Measurements from ENCODE around the gene TCEA2. TPM values are rescaled to one million over a fixed set of nuclear protein-coding genes. Genes with fewer than 3 reads are reported as not detected.

TCEA2 gene
- polyA plus RNA-seq, 5 donors, result 55.7 to 102 (median 79.6) TPM

DNA sequence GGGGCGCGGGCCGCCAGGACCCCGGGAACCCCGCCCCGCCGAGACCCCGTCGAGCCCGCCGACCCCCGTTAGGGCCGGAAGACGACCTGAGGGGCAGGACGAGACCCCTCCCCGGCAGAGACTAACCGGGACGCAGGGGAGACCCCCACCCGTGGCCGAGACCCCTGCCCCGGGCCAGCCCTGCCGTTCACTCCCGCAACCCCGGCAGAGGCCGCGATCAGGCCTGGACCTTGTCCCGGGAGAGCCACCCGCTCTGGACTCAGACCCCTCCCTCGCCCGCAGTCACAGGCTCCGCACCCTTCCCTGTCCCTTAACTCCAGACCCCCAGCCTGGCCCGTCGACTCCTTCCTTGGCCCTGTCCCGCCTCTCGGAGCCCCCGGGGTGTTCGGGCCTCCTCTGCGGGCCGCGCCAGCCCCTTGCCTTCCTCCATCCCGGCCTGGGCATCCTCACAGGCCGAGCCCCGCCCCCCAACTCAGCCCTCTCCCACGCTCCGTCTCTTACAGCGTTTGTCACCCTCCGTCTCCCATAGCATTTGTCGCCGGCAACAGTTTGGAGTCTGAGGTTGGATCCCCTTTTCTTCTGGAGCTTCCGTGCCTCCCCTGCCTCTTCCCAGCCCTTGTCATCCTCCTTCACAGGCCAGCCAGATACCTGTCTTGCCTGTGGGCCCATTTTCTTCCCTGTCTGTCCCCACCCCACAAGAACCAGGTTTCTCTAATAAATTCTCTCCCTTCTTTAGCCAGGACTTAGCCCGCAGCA lies 569 bp downstream of the TCEA2 start:
- DNase-seq, result no peak

DNA sequence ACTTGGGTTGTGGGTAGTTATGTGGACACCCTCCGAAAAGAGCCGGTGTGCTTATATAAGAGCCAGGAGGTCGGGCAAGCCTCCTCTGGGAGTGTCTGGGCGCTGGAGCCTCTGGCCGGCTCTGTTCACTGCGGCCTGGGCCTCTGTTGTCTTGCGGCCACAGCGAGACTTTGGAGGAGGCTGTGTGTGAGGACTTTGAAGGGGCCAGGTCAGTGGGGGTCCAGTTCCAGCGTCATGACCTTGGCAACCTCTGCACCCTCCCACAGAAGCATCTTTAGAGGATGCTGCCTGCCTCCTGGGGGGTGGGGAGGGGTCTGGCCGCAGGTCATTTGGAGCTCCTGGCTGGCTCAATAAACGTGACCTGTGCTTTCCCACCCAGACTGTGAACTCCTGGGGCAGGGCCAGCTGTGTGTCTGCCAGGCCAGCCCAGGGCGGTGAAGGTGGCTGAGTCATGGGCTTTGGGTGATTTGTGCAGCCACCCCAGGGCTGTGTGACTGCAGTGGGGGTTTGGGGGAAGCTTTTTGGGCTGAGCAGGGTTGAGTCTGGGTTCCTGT lies 1.2 kb downstream of the TCEA2 start:
- no peak for DNase-seq

DNA sequence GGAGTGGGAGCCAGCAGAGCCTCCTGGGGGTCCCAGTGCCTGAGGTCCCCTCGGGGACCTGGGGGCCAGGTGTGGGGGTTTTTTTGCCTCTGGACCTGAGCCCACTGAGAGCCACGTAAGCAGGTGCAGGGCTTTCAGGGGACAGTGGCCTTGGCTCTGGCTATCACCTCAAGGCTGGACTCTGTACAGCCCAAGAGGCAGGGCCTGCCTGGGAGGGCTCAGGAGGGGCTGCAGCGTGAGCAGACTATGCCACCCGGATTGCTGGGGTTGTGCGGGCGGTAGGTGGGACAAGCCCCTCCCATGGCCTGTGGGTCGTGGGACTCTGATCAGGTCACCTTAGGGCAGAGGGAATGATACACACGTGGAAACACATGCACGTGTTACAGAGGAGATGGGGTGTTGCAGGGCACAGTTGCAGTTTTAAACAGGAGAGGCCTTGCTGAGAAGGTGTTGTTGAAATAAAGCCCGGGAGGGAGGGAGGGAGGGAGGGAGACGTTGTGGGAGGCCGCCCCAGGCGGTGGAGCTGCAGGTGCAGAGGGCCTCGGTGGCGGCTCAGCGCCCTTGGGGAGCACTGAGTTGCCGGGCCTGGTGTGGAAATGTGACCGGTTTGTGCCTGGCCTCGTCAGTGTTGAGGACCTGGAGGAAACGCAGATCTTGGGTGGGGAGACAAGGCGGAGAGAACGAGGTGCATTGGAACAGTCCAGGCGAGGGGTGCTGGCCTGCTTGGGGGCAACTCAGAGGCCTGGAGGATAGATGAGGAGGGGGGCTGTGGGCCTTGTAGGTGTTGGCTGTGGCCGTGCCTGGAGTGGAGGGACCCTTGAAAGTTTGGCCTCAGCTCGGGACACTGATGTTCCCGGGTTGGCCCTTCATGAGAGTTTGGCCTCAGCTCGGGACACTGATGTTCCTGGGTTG lies 2.3 kb downstream of the TCEA2 start:
- no peak for DNase-seq

GRCh38 chr20:64065974-64066343 lies 3.0 kb downstream of the TCEA2 start:
- DNase-seq, result no peak

DNA sequence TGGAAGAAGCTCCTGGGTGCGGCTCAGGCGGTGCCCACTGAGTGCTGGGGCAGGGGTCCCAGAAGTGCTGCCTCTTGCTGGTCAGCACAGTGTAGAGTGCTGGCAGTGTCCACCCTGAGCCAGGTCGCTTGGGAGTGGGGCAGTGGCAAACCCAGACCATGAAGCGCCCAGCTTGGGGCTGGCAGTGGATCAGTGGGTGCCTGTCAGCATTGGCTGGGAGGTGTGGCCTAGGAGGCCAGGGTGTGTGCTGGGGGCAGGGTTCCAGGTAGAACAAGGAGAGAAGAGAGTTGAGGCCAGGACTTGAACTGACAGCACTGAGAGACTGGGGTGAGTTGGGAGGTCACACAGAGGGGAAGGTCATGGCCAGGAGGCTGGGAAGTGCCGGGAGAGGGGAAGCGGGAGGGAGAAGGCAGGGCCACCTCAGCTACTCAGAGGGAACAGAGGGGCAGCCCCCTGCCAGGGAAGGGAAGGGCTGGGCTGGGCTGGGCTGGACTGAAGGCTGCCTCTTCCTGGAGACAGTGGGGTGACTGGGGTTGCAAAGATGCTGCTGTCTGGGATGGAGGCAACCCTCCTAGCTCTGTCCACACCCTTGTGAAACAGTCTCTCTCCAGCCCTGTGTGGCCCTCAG lies 4.1 kb downstream of the TCEA2 start:
- DNase-seq, result no peak

DNA sequence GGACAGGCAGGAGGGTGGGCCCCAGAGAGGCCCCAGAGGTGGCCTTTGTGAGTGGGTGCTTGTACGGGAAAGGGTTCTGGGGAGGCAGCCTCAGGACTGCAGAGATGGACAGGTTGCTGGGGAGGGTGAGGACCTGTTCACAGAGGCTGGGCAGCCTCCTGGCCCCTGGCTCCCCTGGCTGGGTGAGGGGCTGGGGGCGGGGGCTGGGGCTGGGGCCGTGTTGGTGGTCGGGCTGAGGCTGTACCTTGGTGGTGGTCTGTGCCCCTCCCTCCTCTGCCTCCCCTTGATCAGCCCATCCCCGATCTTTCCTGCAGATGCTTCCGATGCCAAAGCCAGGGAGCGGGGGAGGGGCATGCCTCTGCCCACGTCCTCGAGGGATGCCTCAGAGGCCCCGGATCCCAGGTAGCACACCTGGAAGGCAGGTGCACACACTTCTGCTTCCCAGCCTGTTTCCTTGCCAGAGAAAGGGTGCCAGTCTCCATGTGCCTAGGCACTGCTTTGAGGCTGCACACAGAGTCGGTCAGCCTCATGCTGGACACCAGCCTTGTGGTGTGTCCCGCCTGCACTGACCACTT lies 4.8 kb downstream of the TCEA2 start:
- no peak for DNase-seq

- DNase-seq, result no peak
Measured at GRCh38 chr20:64068386-64069208, 5.6 kb downstream of the TCEA2 start.

GRCh38 chr20:64069209-64069613 lies 6.2 kb downstream of the TCEA2 start:
- no peak for DNase-seq

GRCh38 chr20:64069614-64070243 lies 6.7 kb downstream of the TCEA2 start:
- DNase-seq, result no peak

DNA sequence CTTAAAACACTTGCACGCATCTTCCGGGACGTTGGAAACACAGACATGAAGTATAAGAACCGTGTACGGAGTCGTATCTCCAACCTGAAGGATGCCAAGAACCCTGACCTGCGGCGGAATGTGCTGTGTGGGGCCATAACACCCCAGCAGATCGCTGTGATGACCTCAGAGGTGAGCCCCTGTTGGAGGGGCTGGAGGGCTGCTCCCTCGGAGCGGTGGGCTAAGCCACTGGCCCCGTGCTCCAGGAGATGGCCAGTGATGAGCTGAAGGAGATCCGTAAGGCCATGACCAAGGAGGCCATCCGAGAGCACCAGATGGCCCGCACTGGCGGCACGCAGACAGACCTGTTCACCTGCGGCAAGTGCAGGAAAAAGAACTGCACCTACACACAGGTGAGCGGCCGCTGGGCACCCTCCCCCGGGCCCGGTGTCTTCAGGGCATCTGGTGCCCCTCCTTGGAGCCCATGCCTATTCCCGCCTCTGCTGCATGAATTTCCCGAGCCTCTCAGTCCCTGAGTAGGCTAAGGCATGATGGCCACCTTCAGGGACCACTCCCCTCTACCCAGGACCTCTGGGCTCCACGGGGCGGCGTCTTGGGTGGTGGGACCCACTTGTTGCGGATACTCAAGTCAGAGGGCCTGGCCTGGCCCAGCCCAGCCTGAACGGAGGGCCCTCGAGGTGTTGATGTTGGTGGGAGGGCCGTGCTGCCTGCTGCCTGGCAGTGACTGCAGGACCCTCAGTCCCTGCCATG lies 7.4 kb downstream of the TCEA2 start:
- no peak for DNase-seq

GRCh38 chr20:64071341-64072332 lies 8.6 kb downstream of the TCEA2 start:
- DNase-seq, result no peak

DNA sequence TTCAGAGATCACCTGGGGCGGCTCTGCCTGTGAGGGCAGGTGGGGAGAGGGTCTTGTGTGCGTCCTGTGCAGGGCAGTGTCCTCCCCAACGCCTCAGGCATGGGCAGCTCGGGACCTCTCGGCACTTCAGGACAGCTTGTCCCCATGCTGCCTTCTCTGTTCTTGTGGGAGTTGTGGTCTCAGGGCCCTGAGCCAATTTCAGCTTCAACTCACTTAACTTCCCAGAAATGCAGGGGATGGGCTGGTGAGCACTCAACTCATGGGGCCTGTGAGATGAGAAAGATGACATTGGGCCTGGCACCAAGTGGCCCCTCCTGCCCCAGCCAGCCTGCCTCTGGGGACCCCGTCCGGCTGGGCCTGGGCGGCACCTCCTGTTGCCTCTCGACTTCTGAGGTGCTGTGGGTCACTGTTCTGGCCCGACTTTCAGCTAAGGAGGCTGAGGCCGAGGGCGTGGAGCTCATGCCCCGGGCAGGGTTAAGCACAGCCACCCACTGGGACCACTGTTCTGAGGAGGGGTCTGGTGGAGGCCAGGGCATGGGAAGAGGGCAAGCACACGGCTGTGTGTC lies 9.6 kb downstream of the TCEA2 start:
- no peak for DNase-seq

DNA sequence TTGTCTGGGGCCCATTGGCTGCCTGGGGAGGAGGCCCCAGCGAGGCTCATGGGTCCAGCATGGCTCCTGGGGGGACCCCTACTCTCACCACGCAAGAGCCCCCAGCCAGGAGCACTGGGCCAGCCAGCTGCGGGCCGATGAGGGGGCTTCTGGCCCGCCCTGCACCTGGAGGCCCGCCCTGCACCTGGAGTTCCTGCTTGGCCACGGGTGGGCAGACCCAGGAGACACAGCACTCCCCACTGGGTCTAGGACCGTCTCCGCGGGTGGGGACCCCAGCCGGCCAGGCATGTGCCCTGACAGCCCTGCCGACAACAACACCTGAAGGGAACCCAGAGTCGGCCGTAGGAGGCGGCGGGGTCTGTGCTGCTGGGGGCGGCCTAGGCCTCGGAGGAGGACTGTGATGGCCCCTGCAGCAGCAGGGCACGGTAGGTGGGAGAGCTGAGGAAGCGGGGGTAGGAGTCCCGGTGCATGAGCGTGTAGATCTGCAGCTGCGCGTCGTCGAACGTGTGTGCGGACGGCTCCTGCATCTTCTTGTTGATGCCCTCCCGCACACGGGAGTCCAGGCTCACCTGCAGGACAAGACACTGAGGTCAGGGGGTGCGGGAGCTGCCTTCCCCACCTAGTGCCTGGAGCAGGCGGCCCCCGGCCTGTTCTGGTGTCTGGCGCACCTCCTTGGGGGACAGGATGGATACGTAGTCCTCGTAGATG lies 10.6 kb downstream of the TCEA2 start:
- no peak for DNase-seq

GRCh38 chr20:64074184-64074789 lies 11.3 kb downstream of the TCEA2 start:
- DNase-seq, result no peak

- DNase-seq, result no peak
Measured at GRCh38 chr20:64074963-64075362, 12.0 kb downstream of the TCEA2 start.

DNA sequence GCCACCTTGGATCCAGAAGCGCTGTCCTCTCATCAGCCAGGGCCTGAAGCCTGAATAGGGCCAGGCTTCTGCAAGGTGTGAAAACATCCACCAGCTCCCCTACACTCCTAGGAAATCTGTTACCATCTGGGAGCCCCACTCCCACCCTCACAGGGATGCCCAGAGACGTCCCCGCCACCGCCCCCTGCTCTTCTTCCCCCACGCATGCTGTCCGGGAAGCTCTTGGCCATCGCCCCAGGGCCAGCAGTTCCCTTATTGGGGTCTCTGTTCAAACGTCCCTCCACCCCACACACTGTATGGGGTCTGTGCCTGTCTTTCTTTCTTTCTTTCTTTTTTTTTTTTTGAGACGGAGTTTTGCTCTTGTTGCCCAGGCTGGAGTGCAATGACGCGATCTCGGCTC lies 12.6 kb downstream of the TCEA2 start:
- no peak for DNase-seq
